OCI-LY3 (cell line): ENCODE data around the gene ZNF366.

Source experiments
- H2AFZ ChIP-seq: fragments of 200-600, 300-600 bp; shearing (Covaris generic); 2 replicates; pipeline ENCODE4 v1.6.0; 2014; ENCODE audit warnings: antibody characterized with exemption, low read depth, low read length
- H3K27ac ChIP-seq: fragments of 200-600, 300-600 bp; sonication (generic); 2 replicates; pipeline ENCODE4 v1.5.1; 2014; ENCODE audit warnings: mild to moderate bottlenecking, low read length, moderate library complexity, mixed read lengths
- H3K27me3 ChIP-seq: fragments of 200-600, 300-600 bp; sonication (generic); 2 replicates; pipeline ENCODE4 v1.6.1; 2014; ENCODE audit warnings: low read depth, low read length, mixed read lengths
- H3K36me3 ChIP-seq: fragments of 200-600, 300-600 bp; sonication (generic); replicated peaks from 2 replicates; pipeline ENCODE3; 2014; ENCODE audit warnings: low read depth, low read length, mixed read lengths
- H3K4me1 ChIP-seq: fragments of 300-600, 200-600 bp; sonication (generic); 2 replicates; pipeline ENCODE4 v1.6.1; 2014; ENCODE audit warnings: low read length, mixed read lengths
- H3K4me2 ChIP-seq: fragments of 200-600, 300-600 bp; sonication (generic); 2 replicates; pipeline ENCODE4 v1.6.1; 2014; ENCODE audit warnings: low read length, mixed read lengths
- H3K4me3 ChIP-seq: fragments of 300-600, 200-600 bp; sonication (generic); 2 replicates; pipeline ENCODE4 v1.5.1; 2014; ENCODE audit warnings: antibody characterized with exemption, mild to moderate bottlenecking, low read length, moderate library complexity
- H3K79me2 ChIP-seq: fragments of 300-600, 200-600 bp; shearing (Covaris generic); 2 replicates; pipeline ENCODE4 v1.6.1; 2014; ENCODE audit warnings: mild to moderate bottlenecking, low read length, mixed read lengths
- H3K9ac ChIP-seq: fragments of 300-600, 200-600 bp; shearing (Covaris generic); 2 replicates; pipeline ENCODE4 v1.6.0; 2014; ENCODE audit warnings: mild to moderate bottlenecking, low read length, moderate library complexity
- H3K9me3 ChIP-seq: fragments of 200-600, 300-600 bp; shearing (Covaris generic); 2 replicates; pipeline ENCODE4 v1.6.1; 2014; ENCODE audit warnings: low read length, mixed read lengths; ENCODE audit not compliant: insufficient read depth
- H4K20me1 ChIP-seq: fragments of 200-600, 300-600 bp; sonication (generic); 2 replicates; pipeline ENCODE4 v1.6.1; 2016; ENCODE audit warnings: low read length, mixed read lengths; ENCODE audit not compliant: insufficient read depth
- CTCF ChIP-seq: fragments of 200-600, 300-600 bp; sonication (generic); IDR thresholded peaks from 2 replicates; pipeline ENCODE4 v1.5.1; 2014; ENCODE audit warnings: antibody characterized with exemption, low read length, low read depth
- EZH2phosphoT487 ChIP-seq: fragments of 200-600 bp; shearing (Covaris generic); IDR thresholded peaks from 2 replicates; pipeline ENCODE4 v1.6.1; 2018; ENCODE audit warnings: antibody characterized with exemption, mixed run types, low read depth

ZNF366 gene

GRCh38 chr5:72487177-72487576, 20.0 kb downstream of the ZNF366 start:
- Histone ChIP-seq H3K9ac (no peak overlapping the region), H3K79me2 (no peaks in the 10 kb centered on the region), H3K4me2 (no peak overlapping the region), H3K4me3 (no peak overlapping the region), H4K20me1 (no peaks in the 10 kb centered on the region), H3K4me1 (no peaks in the 10 kb centered on the region), H3K27ac (no peak overlapping the region), H3K9me3 (no peaks in the 10 kb centered on the region), H3K36me3 (no peaks in the 10 kb centered on the region), H2AFZ (no peak overlapping the region), H3K27me3 (peaks cover 7% of the 10 kb centered on the region; the same call in 1 of the 2 replicates)
- TF ChIP-seq CTCF (no peak), EZH2phosphoT487 (no peak)

GRCh38 chr5:72486371-72486770, 20.8 kb downstream of the ZNF366 start:
- no peaks in the 10 kb centered on the region for H3K36me3 ChIP-seq
- no peaks in the 10 kb centered on the region for H3K79me2 ChIP-seq
- no peaks in the 10 kb centered on the region for H3K9me3 ChIP-seq
- no peak overlapping the region for H3K4me3 ChIP-seq
- H3K27me3 ChIP-seq = peaks cover 10% of the 10 kb centered on the region; the same call in 1 of the 2 replicates
- no peak for TF ChIP-seq EZH2phosphoT487
- no peak for TF ChIP-seq CTCF
- no peaks in the 10 kb centered on the region for H4K20me1 ChIP-seq
- H3K4me2 ChIP-seq = no peak overlapping the region
- H3K9ac ChIP-seq = no peak overlapping the region
- H3K27ac ChIP-seq = no peak overlapping the region
- no peaks in the 10 kb centered on the region for H3K4me1 ChIP-seq
- H2AFZ ChIP-seq = no peak overlapping the region

DNA sequence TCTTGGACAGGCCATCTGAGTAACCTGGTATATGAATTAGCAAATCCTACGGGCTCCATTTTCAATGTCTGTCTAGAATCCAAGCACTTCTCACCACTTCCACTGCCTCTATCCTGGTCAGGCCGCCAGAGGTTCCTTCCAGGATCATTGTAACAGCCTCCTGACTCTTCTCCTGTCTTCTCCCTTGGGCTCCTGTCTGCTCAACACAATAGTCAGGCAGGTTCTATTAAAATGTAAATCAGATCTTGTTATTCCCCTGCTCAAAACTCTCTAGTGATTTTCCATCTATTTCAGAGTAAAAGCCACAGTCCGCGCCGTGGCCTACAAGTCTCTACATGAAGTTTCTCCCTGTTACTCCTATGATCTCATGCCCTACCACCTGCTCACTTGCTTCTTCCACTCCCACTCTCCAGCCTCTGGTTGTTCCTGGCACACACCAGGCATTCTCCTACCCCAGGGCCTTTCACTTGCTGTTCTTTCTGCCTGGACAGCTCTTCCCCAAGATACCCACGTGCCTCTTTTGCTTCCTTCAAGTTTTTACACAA, 21.7 kb downstream of the ZNF366 start:
- H3K9ac ChIP-seq = no peak overlapping the region
- no peaks in the 10 kb centered on the region for H3K36me3 ChIP-seq
- H3K79me2 ChIP-seq = no peaks in the 10 kb centered on the region
- no peak for TF ChIP-seq EZH2phosphoT487
- TF ChIP-seq CTCF = no peak
- no peak overlapping the region for H3K4me2 ChIP-seq
- H3K9me3 ChIP-seq = no peaks in the 10 kb centered on the region
- no peaks in the 10 kb centered on the region for H3K4me1 ChIP-seq
- H4K20me1 ChIP-seq = no peaks in the 10 kb centered on the region
- no peak overlapping the region for H2AFZ ChIP-seq
- no peak overlapping the region for H3K27ac ChIP-seq
- H3K27me3 ChIP-seq = peaks cover 15% of the 10 kb centered on the region
- H3K4me3 ChIP-seq = no peak overlapping the region

GRCh38 chr5:72482046-72482445, 25.2 kb downstream of the ZNF366 start:
- H3K36me3 ChIP-seq = no peaks in the 10 kb centered on the region
- no peaks in the 10 kb centered on the region for H4K20me1 ChIP-seq
- peaks cover 26% of the 10 kb centered on the region for H3K27me3 ChIP-seq
- TF ChIP-seq CTCF (no peak), EZH2phosphoT487 (no peak)
- H3K4me2 ChIP-seq = no peak overlapping the region
- H3K4me3 ChIP-seq = no peak overlapping the region
- no peaks in the 10 kb centered on the region for H3K79me2 ChIP-seq
- H3K9me3 ChIP-seq = no peaks in the 10 kb centered on the region
- H2AFZ ChIP-seq = no peak overlapping the region
- H3K4me1 ChIP-seq = peaks cover 2% of the 10 kb centered on the region
- H3K9ac ChIP-seq = no peak overlapping the region
- H3K27ac ChIP-seq = no peak overlapping the region
